ENCODE results near the gene LIPE.
A peak's percentile ranks its signal among the peaks of the same experiment; 100 is the strongest.

LIPE gene

GRCh38 chr19:42412661-42413076, 14.5 kb downstream of the LIPE start:
- no peak for DNase-seq (ENCODE audit: low spot score)

GRCh38 chr19:42412227-42412626, 15.0 kb downstream of the LIPE start:
- no peak for DNase-seq (ENCODE audit: low spot score)

- DNase-seq (ENCODE audit: low spot score) = no peak
Observed at GRCh38 chr19:42411581-42412178, 15.5 kb downstream of the LIPE start.

- DNase-seq (ENCODE audit: low spot score) = no peak
Observed at GRCh38 chr19:42410371-42410770, 16.8 kb downstream of the LIPE start.

- DNase-seq (ENCODE audit: low spot score) = no peak
Observed at GRCh38 chr19:42409477-42409876, 17.7 kb downstream of the LIPE start.

GRCh38 chr19:42407816-42408175, 19.4 kb downstream of the LIPE start:
- DNase-seq (ENCODE audit: low spot score) = no peak

GRCh38 chr19:42407085-42407815, 19.9 kb downstream of the LIPE start:
- no peak for DNase-seq (ENCODE audit: low spot score)

- DNase-seq (ENCODE audit: low spot score) = no peak
Observed at GRCh38 chr19:42406111-42406510, 21.1 kb downstream of the LIPE start.

- no peak for DNase-seq (ENCODE audit: low spot score)
Observed at GRCh38 chr19:42403586-42403985, 23.6 kb downstream of the LIPE start.

GRCh38 chr19:42402376-42403116, 24.6 kb downstream of the LIPE start:
- DNase-seq (ENCODE audit: low spot score) = no peak

- DNase-seq (ENCODE audit: low spot score) = peak; percentile 66
Observed at GRCh38 chr19:42401365-42402303, 25.6 kb downstream of the LIPE start.

- no peak for DNase-seq (ENCODE audit: low spot score)
Observed at GRCh38 chr19:42400404-42400803, 26.8 kb downstream of the LIPE start.

GRCh38 chr19:42397263-42398166, 29.7 kb downstream of the LIPE start:
- DNase-seq (ENCODE audit: low spot score) = no peak

GRCh38 chr19:42396381-42397262, 30.6 kb downstream of the LIPE start:
- DNase-seq (ENCODE audit: low spot score) = peak; percentile 99

GRCh38 chr19:42394751-42395150, 32.4 kb downstream of the LIPE start:
- no peak for DNase-seq (ENCODE audit: low spot score)

- DNase-seq (ENCODE audit: low spot score) = no peak
Observed at GRCh38 chr19:42392165-42392564, 35.0 kb downstream of the LIPE start.

- no peak for DNase-seq (ENCODE audit: low spot score)
Observed at GRCh38 chr19:42389899-42390298, 37.3 kb downstream of the LIPE start, which contains the start of gene CNFN. TSS of gene CNFN (minus strand) at chr19:42390297. CDS start at chr19:42389037, 1,260 bp downstream.

GRCh38 chr19:42388851-42389489, 38.2 kb downstream of the LIPE start:
- DNase-seq (ENCODE audit: low spot score) = no peak

- peak; percentile 54 for DNase-seq (ENCODE audit: low spot score)
Observed at GRCh38 chr19:42386974-42387707, 40.0 kb downstream of the LIPE start.
